ENCODE results near the gene SRSF7.

The SRSF7 gene

GRCh38 chr2:38700113-38700785 lies 50.9 kb downstream of the SRSF7 start:
- DNase-seq, result no peak

GRCh38 chr2:38698467-38699003 lies 52.6 kb downstream of the SRSF7 start:
- DNase-seq, result no peak

GRCh38 chr2:38697116-38697840 lies 53.9 kb downstream of the SRSF7 start:
- no peak for DNase-seq
